Hematopoietic multipotent progenitor cell treated with erythropoietin and hydrocortisone succinate and interleukin-3 and kit ligand, for 8 days (in vitro differentiated cells): ENCODE results near the gene SAP30L.

Experiments used
- DNase-seq: peaks from one replicate; pipeline ENCODE4 v3.0.0-alpha.2; 2015

SAP30L gene

GRCh38 chr5:154482528-154483449, 37.0 kb downstream of the SAP30L start:
- DNase-seq: no peak

DNA sequence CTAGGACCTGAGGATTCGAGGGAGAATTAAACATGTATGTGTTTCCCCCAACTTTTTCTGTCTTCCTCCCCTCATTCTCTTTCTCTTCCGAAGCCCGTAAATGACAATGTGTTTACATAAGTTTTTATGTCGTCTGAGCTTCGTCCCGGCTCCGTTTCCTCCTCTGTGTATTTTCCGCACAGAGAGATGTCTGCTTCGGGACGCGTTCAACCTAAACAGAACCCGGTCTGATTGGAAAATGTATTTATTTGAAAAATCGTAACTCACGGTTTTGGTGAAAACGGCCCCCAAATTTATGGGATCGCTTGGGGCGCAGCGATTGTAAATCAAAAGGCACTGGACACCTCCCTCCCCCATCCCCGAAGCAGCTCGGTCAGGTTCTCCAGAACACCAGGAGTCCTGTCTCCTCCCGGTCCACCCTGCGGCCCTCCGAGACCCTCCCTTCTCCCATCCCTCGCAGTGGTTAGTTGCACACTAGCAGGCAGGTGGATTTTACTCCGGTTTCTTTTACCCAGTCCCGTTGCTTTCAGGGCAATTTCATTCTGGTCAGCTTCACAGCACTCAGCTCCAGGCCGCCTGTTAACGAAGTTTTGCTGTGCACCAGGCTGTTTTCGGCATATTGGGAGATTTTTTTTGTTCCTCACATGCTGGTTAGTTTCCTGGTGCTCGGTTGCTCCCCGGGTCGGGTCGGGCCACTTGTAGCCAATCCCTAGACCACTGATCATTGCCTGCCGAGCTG, 38.0 kb downstream of the SAP30L start:
- no peak for DNase-seq

DNA sequence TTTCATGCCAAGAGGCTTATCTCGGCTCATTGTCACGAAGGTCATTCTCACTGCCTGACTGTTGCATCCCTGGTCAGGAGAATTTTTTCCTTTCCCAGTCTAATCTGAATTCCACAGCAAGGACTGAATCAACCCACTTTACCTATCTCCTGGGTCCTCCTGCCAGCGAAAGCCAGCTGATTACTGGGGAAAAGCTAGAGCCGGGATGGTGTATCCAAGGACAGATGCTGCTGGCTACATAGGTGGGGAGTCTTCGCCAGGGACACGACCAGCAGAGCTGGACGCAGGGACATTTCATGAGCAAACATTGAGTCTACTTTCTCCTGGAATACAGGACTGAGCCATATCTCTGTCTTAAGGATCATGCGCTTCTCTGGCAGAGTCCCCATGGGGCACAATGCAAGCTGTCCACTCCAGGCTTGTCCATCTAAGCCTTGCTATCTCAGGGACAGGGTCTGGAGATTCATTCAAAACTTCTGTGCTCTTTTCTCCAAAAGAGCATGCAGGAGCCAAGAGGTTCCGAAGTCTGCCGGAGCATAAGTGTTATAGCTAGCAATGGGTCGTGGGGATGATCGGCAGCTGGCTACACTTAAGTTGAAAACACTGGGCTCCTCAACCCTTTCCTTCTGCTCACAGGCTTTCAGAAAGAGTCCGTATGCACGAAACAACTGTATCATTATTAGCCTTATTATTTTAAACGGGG, 38.7 kb downstream of the SAP30L start:
- no peak for DNase-seq

- DNase-seq: no peak
Observed at GRCh38 chr5:154485096-154485491, 39.3 kb downstream of the SAP30L start.

DNA sequence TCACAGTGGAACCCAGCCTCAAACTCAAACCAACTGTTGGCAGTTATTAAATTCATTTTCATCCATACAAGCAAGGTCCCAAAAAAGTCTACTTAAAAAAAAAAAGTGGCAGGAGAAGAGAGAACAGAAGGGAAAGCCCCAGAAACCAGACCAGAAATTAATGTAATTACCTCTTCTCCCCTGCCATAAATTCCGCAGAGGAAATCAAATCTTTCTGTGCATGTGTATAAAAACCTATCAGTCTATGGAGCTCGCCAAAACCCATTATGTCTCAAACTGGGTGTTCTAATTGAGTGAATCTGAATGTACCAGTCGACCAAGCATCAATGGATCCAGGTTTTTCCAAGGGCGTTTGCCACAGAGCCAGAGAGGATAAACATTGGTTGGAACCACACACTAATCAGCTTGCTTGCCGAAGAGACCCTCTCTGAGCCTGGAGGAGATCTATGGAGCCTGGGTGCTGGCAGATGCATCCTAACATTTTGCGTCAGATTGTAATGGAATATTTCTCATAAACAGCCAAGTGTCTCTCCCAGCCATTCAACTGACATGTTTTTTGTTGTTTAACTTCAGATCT, 40.1 kb downstream of the SAP30L start:
- no peak for DNase-seq

DNA sequence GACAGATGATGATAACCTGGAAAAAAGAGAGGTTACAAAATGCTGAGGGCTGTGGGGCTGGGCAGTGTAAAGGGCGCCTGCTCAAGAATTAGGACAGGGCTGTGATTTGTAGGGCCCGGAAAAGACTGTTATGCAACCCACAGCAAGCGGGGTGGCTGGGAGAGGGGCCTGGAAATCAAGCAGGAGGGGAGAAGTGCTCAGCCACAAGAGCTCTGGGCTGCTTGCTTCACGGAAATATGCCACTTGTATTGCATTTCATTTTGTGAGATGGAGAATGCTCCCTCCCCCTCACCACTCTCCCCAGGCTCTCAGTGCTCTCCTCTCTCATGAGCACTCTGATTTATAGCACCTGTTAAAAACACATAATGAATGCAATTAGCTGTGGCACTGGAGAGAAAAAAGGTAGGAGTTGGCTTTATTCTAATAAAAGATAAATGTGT, 40.6 kb downstream of the SAP30L start:
- DNase-seq: no peak

- DNase-seq: no peak
Observed at GRCh38 chr5:154487541-154487940, 41.7 kb downstream of the SAP30L start.

DNA sequence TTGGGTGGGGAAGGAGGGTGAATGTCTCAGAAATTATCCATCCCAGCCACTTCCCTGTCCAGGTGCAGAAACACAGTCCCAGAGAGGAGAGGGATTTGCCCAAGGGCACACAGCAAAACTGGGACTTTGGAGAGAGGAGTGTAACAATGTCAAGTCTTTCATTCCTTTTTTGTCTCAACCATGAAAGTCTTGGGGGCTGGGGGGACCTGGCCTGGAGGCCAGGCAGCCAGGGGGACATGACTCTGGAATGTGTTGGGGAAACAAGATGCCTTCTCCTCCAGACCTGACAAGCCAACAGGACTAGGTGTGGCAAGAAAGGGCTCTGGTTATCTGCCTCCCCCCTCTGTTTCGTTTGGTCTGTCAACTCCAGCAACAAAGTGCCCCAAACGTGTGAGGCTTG, 46.1 kb downstream of the SAP30L start:
- no peak for DNase-seq

GRCh38 chr5:154493274-154493673, 47.5 kb downstream of the SAP30L start:
- DNase-seq: no peak

DNA sequence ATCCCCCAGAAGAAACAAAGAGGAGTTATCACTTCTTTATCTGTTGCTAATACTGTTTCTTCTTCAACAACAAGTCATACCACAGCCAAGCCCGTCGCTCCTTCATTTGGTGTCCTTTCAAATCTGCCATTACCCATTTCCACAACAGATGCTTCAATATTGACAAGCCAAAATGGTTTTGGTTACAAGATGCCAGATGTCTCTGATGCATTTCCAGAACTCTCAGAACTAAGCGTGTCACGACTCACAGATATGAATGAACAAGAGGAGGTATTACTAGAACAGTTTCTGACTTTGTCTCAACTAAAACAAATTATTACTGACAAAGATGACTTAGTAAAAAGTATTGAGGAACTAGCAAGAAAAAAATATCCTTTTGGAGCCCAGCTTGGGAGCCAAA, 48.2 kb downstream of the SAP30L start:
- no peak for DNase-seq

DNA sequence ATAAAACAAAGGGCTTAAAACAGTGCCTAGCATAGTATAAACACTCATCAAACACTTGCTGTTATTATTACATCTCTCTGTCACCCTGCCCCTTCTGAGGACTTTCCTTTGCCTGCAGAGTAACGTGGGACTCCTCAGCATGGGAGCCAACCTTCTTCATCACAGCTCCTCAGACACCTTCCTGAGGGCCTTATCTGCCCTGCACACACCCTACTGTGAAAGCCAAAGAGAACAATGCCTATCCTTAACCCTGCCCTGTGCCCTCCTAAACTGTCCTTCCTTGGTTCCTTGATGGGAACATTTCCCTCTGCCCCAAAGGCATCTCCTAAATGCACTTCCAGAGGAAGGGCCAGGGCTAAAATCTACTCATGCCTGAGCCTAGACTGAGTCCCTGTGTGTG, 52.8 kb downstream of the SAP30L start:
- DNase-seq: peak; percentile 74

DNA sequence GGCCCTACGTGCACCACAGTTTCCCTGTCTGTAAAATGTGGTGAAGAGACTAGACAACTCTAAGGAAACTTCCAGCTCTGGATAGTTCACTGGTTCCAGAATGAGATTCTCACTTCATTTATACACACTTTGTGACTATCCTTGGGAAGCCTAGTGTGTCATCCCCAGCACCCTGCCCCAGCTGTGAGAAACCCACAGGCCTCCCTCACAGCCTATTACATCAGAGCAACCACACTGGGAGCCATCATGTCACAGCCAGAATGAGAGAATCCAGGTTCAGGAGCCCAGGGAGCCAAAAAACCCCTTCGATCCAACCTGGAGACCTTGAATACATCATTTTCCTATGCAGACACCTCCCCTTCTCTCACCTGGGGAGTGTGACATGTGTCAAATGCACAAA, 53.2 kb downstream of the SAP30L start:
- no peak for DNase-seq

DNA sequence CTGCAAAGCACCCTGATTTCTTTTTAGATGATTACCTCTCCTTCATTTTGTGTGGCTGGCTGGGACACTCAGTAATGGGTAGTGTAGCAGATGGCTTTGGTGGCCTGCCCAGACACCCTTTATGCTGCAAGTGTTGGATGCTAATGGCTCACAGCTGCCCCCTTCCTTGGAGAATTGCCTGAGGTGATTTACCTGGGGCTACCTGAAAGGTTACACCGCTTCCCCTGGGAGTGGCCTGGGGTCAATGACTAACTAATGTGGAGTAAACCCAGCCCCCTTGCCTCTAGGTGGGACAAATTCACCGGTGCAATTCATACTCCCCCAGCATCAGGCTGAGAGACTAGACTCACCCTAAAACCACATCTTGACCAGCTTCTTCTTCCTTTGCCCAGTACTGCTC, 55.8 kb downstream of the SAP30L start:
- no peak for DNase-seq

GRCh38 chr5:154502180-154502579, 56.4 kb downstream of the SAP30L start:
- DNase-seq: no peak

GRCh38 chr5:154503698-154504039, 57.9 kb downstream of the SAP30L start:
- no peak for DNase-seq

DNA sequence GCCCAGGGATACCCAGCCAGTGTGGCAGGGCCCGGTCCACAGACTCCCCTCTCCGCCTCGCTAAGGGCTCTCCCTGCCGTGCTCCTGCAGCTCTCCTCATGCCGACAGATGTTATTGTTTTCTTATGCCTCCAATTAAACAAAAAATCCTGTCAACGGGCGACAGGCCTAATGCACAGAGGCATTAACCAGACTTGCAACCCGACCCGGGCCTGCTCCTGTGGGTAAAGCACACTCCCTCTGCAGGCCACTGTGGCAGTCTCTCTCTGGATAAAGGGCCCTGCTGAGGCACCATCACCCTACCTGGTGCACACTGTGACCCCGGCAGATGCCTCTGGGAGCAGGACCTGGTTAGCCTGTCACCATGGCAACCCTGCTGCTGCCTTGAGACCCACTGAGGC, 59.8 kb downstream of the SAP30L start:
- no peak for DNase-seq

- no peak for DNase-seq
Observed at GRCh38 chr5:154506049-154506715, 60.4 kb downstream of the SAP30L start.

GRCh38 chr5:154506716-154507080, 60.9 kb downstream of the SAP30L start:
- no peak for DNase-seq

- DNase-seq: no peak
Observed at GRCh38 chr5:154508114-154508513, 62.3 kb downstream of the SAP30L start.

- no peak for DNase-seq
Observed at GRCh38 chr5:154509784-154510555, 64.2 kb downstream of the SAP30L start.
